ENCODE results near the gene TFF2.

The TFF2 gene

DNA sequence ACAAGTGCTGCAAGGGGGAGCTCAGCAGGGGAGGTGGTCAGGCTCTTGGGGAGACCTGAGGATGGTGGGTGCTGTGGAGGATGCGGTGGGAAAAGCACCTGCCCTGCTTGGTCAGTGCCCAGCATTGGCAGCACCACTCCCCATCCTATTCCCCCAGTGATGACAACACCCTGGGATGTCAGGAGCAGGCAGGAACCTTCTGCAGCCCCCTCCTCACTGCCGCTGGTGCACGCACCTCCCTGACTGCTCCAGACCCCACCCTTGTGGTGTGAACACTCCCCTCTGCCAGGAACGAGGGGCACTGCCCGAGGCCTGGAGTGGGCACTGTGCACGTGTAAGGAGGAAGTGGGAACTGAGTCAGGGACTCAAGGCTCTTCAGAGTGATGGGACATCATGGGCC lies 32.5 kb upstream of the TFF2 start:
- no peak for DNase-seq

DNA sequence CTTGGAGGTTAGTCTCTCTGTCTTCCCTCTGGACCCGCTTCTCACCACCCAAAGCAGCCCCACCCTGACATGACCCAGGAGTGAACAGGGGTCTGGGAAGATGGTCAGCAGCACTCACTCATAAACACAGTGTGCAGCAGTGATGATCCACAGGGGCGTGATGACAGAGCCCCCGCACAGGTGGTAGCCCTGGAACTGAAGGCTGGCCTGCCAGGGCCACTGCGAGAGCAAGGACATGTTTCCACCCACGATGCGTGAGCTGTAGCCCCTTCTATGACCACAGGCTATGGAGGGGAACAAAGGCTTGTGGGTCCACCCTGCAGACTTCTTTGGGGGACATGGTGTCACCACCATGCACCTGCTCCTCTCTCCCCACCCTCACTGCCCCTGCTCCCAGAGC lies 32.1 kb upstream of the TFF2 start:
- DNase-seq: no peak

DNA sequence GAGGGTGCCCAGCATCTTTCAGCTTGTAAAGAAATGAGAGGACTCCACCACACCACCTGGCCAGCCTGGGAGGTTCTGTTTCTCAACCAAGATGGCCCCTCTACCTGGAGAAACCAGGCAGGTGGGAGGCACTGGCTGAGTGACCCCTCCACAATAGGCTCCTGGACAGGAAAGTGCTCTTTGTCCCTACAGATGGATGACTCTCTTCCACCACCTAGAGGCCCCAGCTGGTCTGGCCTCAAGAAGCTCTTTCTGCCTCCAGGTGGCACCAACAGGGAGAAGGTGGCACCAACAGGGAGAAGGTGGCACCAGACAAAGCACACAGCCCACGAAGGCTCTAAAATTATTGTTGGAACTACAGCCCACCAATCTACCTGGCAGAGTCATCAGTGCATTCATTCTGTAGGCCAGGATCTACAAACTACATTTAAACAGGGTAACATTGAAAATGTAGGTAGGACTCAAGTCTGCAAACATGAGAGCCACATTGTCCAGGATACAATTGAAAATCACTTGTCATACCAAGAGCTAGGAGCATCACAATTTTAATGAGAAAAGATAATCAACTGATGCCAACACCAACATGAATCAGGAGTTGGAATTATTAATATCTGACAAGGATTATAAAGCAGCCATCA lies 30.7 kb upstream of the TFF2 start:
- peak; percentile 31 to 64 for DNase-seq

DNA sequence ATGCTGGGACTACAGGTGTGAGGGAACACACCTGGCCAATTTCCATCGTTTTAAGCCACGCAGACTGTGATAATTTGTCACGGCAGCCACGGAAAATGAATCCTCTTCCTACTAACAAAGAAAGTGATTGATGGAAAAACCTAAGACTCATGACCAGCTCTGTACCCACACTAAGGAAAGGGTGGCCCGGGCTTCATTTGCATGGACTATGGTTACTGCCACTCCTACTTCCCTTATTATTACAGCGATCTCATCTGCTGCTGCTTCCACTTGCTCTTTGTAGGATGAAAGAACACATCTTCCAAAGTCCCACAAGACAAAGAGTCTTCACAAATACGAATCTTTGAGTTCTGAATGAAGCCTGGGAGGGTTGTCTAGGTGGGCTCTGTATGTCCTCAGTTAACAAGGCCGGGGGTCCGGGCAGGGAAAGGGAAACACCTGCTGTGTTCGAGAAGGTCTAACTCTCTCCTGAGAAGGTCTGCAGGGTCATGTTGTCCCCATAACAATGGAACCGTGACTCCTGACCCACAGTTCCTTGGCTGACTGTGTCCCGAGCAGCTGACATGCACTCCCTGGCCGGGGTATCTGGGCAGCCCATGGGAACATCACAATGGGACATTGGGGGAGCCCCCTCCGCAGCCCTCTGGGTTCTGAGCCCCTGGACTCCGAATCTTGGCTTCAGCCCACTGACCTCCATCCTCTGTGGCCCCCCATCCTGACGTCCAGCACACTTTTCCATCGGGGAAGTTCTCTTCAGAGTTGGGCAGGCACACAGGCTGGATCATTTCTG lies 28.8 kb upstream of the TFF2 start:
- no peak for DNase-seq

DNA sequence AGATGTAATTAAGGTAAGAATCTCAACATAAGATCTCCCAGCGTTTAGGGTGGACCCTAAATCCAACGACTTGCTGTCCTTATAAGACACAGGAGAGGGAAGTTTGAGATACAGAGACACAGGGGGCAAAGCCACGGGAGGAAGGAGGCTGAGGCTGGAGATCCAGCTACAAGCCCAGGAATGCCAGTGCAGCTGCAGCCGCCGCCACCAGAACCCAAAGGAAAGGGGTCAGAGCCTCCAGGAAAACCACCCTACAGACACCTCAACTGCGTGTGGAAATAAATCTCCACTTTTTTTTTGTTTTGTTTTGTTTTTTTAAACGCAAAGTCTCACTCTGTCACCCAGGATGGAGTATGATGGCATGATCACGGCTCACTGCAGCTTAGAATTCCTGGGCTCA lies 27.6 kb upstream of the TFF2 start:
- DNase-seq: no peak

DNA sequence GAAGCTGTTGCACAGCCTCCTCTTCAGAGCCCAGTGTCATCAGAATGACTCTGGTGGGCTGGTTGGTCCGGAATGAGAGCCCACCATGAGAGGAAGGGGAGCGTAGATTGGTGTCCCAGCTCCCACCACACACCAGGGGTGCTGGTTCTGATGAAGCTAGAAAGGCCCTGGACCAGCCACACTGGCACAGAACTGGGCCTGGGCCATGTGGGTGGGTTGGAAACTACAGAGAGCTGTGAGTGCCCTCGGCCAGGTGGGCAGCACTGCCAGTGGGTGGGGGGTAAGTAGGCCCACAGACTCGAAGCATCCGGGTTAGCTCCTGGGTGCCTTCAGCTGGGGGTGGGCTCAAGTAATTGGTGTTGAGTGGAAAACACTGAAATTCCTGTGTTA lies 27.2 kb upstream of the TFF2 start:
- no peak for DNase-seq

DNA sequence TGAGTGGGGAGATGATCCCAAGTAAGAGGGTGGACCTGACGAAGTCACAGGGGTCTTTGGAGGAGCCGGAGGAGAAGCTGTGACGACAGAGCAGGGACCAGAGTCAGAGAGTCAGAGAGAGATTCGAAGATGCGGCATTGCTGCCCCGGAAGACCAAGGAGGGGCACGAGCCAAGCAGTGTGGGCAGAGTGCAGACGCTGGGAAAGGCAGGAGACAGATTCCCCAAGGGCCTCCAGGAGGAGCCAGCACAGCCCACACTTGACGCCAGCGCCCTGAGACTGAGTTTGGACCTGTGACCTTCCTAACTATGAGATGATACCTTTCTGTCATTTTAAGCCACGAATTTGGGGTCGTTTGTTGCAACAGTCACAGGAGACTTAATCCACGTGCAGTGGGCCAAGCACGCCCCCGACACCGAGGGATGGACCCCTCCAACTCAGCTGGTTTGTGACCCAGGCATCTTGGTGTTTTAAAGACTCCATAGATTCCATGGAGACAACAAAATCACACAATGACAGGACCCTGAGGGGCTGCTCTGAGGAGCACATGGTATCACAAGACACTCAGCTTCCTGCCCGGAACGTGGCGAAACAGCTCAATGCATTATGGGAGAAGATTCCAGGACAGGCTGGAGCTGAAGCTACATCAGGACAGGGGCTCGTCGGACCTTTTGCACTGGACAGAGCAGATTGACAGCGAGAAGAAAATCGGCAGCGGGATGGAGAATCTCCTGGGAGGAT lies 26.6 kb upstream of the TFF2 start:
- no peak for DNase-seq

DNA sequence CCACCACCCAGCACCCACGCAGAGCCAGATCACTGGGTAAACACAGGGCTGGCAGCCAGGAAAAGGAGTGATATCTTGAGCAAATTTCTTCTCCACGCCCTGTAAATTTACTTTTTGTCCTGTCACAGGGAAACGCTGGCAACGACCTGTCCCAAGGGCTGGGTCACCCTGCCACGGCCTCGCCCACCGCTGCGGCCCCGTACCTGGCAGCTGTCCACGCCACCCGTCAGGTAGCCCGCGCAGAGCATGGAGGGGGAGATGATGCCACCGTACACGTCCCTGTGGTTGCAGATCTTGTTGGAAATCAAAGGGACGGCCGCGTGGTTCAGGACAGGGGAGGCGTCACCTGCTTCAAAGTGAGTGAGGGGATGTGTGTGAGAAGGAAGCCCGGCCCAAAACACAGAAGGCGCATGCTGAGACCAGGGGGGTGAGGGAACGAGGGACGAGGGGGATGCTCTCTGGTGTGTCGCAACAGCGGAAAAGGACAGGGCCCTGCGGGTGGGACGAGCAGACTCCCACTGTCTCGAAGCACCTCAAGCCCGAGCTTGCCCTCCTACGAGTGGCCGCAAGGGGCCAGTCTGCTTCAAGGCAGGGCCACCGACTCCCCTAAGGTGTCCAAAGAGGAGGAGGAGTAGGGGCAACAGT lies 25.7 kb upstream of the TFF2 start:
- no peak for DNase-seq

DNA sequence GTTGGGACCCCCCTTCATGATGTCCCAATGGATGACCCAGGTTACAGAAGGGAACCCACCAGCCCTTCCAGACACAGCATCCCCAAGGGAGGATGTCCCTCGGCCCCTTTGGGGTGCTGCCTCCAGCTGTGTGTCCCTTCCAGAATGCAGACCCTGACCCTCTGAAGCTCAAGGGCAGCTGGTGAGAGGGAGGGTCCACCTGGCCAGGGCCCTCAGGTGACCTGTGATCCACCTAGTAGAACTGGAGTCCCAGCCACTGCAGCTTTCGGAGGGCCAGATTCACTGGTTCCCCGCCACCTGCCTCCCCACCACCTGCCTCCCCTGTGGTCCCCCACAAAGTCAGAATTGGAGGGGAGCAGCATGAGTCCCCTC lies 25.2 kb upstream of the TFF2 start:
- no peak for DNase-seq

DNA sequence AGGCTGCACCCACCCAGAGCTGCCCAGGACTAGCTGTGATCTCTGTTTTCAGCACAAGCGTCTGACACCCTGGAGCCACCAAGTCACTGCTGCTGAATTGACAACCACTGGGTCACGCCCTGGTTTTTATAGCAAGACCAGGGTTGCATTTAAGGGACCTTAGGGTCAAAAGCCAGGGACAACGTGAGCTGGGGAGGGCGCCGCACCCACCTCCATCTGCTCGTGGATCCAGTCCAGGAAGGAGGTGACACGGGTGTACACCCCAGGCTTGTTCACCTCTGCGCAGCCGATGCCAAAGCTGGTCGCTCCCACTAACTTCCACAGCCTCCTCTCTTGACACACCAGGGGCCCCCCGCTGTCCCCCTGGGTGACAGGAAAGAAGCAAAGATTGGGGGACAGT lies 24.7 kb upstream of the TFF2 start:
- no peak for DNase-seq

DNA sequence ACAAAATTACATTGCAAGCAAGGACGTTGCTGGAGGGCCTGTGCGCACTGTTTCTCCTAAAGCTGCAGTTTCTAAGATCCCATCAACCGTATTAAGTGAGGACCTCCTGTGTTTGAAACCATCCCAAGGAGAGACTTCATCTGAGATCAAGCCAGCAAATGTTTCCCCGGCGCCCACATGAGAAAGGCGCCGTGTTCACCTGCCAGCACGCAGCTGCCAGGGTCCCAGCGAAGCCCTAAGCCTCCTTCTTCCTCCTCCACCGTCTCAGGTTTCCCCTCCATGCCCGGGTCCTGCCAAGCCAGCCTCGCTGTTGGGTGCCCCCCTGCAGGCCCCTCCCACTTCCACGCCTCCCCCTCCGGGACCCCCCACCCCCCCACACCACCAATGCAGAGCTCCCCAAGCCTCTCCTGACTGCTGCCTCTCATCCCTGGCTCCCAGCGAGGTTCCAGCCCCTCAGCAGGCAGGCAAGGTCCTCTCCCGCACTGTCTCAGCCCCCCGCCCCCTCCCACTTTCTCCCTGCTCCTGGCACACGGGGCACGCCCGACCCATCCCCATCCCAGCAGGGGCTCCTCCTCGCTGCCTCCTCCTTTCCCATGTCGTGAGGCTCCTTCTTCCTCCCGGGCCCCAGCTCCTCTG lies 24.2 kb upstream of the TFF2 start:
- no peak for DNase-seq

DNA sequence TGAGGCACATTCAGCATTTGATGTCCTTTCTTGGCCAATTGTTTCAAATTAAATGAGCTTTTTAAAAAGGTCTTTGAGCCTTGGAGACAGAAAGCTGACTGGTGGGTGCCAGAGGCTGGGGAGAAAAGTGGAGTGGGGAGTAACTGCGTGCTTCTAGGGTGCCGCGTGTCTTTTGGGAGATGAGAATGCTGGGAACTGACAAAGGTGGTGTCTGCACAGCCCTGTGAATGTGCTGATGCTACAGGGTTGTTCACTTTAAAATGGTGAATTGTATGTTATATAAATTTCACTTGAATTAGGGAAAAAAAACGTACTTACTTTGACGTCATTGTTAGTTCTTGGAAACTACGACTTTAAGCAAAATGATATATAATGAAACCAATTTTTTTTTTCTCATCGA lies 23.7 kb upstream of the TFF2 start:
- DNase-seq: no peak

DNA sequence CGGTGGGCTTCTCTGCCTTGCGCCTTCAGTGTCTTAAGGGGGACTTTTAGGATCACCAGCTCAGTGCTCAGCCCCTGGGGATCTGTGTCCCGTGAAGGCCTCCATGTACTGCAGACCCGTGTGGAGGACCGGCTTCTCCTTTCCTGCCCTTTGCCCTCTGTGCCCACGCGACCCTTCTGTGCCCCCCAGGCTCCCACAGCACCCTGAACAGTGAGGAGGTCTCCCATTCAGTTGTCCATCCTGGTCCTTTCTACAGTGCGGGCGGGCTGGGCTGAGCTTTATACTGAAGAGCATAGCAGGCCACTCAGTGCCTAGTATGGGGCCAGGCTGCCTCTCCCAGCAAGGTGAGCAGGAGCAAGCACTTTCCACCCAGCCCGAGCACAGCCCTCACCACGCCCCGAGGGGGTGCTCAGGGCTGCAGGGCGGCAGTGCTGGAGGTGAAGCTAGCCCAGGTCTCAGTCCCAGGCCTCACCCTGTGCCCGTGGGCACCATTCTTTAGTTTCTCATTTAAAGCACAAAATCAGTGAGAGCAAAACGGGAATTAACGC lies 23.2 kb upstream of the TFF2 start:
- DNase-seq: no peak

DNA sequence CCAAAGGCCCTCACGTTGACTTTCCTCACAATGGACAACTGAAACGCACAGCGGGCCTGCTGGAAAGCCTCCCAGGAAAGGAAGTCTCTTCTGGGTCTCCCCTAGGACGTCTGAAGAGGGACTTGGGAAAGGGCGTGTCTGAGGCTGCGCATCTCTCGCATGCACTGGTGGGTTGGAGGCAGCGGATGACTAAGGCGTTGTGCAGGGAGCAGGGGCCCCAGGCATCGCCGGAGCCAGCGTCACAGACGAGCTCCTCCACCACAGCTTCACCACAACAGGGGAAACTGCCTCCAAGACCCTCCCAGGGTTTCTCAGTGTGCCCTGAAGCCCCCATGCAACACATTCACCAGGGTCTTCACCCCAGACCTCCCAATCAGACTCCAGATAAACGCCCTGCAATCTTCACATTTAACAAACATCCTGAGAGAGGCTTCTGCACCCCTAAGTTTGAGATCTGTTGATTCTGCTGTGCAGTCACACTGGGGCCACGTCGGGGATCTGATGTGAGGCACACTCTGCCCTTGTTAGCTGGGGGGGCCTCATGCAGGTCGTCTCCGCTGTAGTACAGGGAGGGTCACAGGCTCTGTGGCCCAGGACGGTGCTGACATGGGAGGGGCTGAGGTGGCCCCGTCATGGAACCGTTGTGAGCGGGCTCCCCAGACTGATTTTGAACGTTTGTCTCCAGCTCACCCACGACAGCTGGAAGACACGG lies 22.6 kb upstream of the TFF2 start:
- DNase-seq: no peak

DNA sequence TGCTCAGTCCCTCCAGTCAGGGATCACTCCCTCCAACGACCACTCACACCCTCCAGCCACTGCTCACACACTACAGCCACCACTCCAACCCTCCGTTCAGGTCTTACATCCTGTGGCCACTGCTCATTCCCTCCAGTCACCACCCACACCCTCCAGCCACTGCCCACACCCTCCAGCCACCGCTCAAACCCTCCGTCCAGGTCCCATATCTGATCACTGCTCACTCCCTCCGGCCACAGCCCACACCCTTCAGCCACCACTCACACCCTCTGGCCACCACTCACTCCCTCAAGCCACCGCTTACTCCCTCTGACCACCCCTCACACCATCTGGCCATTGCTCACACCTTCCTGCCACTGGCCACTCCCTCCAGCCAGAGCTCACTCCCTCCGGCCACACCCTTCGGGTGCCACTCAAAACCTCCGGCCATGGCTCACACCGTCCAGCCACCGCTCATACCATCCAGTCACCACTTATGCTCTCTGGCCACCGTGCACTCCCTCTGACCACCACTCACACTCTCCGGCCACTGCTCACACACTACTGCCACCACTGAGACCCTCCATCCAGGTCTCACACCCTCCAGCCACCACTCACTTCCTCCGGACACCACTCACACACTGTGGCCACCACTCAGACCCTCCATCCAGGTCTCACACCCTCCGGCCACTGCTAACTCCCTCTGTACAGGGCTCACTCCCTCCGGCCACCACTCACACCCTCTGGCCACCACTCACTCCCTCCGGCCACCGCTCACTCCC lies 20.3 kb upstream of the TFF2 start:
- no peak for DNase-seq

DNA sequence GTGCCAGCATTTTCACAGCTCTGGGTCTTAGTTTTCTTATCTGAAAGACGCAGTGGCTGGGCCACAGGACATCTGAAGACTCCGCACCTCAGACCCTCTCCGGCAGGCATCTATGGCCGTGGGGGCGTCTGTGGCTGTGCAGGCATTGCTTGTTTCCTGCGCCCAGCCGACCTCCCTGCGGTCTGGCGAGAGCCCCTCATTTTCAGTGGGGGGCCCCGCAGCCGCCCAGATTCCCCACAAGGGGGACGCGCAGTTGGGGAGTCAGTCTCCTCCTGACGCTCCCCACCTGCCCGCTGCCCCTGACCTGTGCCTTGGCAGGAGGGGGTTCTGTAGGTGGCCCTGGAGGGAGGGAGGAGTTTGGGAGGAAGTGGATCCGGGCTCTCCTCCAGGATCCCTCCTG lies 19.0 kb upstream of the TFF2 start:
- no peak for DNase-seq

DNA sequence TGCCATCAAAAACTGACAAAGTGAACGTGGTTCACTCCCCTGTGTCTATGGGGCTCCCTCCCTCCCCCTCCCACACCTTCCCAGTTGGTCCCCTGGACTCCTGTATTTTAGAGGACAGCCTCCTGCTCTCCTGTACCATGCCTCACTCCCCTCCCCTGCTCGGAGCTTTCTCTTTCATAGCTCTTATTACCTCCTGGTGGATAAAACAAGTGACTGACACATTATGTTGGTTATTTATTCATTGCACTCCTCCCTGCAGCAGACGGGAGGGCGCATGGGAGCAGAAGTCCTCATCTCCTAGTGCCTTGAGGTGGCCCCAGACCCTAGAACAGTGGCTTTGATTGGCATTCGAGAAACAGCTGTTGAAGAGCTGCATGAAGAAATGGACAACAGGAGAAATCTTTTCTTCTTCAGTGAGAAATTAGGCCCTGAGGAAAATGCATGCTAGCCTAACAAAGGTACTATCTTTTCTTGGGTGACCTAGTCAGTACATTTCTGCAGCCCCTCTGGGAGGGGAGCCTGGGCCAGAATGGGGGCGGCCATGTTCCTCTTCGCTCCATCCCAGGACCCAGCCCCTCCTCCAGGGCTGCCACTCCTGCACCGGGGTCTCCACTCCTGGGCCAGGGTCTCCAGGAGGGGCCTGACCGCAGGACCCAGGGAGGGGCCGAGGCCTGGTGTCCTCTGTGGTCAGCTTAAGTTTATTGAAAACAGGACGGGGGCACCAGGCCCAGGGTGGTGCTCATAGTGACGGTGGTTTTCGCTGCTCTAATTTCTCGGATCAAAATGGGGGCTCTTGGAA lies 16.8 kb upstream of the TFF2 start:
- no peak for DNase-seq

DNA sequence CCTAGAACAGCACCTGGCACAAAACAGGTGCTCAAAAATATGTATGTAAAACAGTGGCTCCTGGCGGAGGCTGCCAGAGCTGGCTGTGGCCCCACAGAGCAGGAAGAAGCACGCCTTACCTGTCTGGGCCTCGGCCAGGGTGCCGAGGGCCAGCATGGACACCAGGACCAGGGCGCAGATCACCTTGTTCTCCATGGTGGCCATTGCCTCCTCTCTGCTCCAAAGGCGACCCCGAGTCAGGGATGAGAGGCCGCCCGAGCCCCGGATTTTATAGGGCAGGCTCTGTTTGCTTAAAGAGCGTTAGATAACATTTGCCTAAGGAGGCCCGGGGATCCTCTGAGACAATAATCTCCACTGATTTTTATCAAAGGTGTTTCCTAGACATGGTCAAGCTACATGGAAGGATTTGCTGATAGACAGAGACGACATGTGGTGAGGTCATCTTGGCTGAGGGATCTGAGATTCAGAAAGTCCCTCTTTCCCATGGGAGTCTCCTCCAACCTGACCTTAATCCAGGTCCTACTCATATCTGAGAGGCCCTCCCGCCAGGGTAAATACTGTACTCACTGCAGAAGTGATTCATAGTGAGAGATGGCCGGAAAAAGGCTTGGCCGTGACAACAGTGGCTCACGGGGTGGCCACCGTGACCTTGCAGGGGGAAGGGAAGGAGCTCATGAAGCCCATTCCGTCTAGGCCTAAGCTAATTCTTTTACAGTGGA lies 15.7 kb upstream of the TFF2 start, which contains the start of gene TFF1:
Gene TFF1 (minus strand): TSS at position 244 of the 719 bp plus-strand sequence. CDS start 40 bp downstream, at position 204.
- DNase-seq: no peak

DNA sequence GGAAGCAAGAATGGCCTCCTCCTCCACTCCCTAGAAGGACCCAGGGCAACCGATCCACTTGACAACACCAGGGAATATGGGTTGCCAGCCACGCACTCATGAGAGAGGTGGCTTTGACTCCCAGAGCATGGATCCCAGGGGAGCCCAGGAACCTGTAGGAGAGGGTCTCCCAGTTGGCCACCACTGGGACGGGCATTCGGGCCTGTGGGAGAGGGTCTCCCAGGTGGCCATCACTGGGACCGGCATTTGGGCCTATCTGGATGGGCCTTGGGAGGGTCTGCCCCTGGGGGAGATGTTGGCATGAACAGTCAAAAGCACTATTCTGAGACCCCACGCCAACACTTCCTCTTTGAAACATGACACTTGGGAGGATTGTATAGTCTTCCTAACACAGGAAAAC lies 15.0 kb upstream of the TFF2 start:
- DNase-seq: no peak

Measured in CD4-positive, alpha-beta T cell treated with Interleukin-1 beta for 1 hour (primary cell).